A204.1 (cell line): ENCODE results near the gene OVCA2.
"Not testable (repeated sequence)": the region's sequence is repeated elsewhere in the genome, so short reads cannot be mapped to it uniquely, and the experiment has no call there.

Source experiments
- FAIRE-seq: peaks from 2 replicates; lab custom pipeline; 2012; peaks lifted over from hg19 to GRCh38; lab: Jason Lieb, UNC

The OVCA2 gene

GRCh38 chr17:2041561-2042389, at the start of gene OVCA2:
Gene OVCA2 (plus strand): TSS chr17:2042022. CDS start chr17:2042048, 26 bp downstream.
- peak; percentile 82 for FAIRE-seq

- no peak for FAIRE-seq
Observed at GRCh38 chr17:1992541-1992940, 49.3 kb upstream of the OVCA2 start.

- FAIRE-seq: no peak
Observed at GRCh38 chr17:1994707-1995106, 47.1 kb upstream of the OVCA2 start.

- FAIRE-seq: no peak
Observed at GRCh38 chr17:1995321-1995892, 46.4 kb upstream of the OVCA2 start.

GRCh38 chr17:1995907-1996799, 45.7 kb upstream of the OVCA2 start:
- FAIRE-seq: no peak

- no peak for FAIRE-seq
Observed at GRCh38 chr17:1996800-1997288, 45.0 kb upstream of the OVCA2 start.

- FAIRE-seq: no peak
Observed at GRCh38 chr17:1997289-1997926, 44.4 kb upstream of the OVCA2 start.

GRCh38 chr17:1997927-1998742, 43.7 kb upstream of the OVCA2 start:
- FAIRE-seq: no peak

- no peak for FAIRE-seq
Observed at GRCh38 chr17:1999557-2000251, 42.1 kb upstream of the OVCA2 start.

- FAIRE-seq: no peak
Observed at GRCh38 chr17:2002767-2003329, 39.0 kb upstream of the OVCA2 start.

GRCh38 chr17:2003525-2003924, 38.3 kb upstream of the OVCA2 start:
- no peak for FAIRE-seq

- FAIRE-seq: no peak
Observed at GRCh38 chr17:2004435-2004952, 37.3 kb upstream of the OVCA2 start.

- FAIRE-seq: no peak
Observed at GRCh38 chr17:2008332-2009126, 33.3 kb upstream of the OVCA2 start.

- FAIRE-seq: no peak
Observed at GRCh38 chr17:2009737-2010136, 32.1 kb upstream of the OVCA2 start.

GRCh38 chr17:2011411-2012371, 30.1 kb upstream of the OVCA2 start:
- no peak for FAIRE-seq

GRCh38 chr17:2012499-2012898, 29.3 kb upstream of the OVCA2 start:
- no peak for FAIRE-seq

- not testable (repeated sequence) for FAIRE-seq
Observed at GRCh38 chr17:2013220-2013993, 28.4 kb upstream of the OVCA2 start.
